GM23338 (cell line): ENCODE data around the gene KCNB1. TPM values are rescaled to one million over a fixed set of nuclear protein-coding genes. Genes with fewer than 3 reads are reported as not detected.

Source experiments
- ATAC-seq: fragments of 200-7000 bp; cut with Tn5 transposase; 3 replicates; pipeline ENCODE4 v1.9.1; 2020
- DNase-seq: peaks from one replicate; pipeline ENCODE4 v3.0.0-alpha.2; 2015; ENCODE audit warnings: low spot score
- H2AFZ ChIP-seq: fragments of 200-600 bp; sonication (generic); 2 replicates; pipeline ENCODE4 v1.8.0; 2016; ENCODE audit warnings: antibody characterized with exemption, mild to moderate bottlenecking, moderate library complexity
- H3F3A ChIP-seq: fragments of 200-600 bp; sonication (generic); replicated peaks from 2 replicates; pipeline ENCODE4 v1.8.0; 2017; ENCODE audit warnings: antibody characterized with exemption, mixed run types, low read depth
- H3K27ac ChIP-seq: fragments of 200-600 bp; sonication (generic); 2 replicates; pipeline ENCODE4 v1.6.1; 2016; ENCODE audit warnings: low read depth
- H3K27me3 ChIP-seq: fragments of 200-600 bp; sonication (generic); 2 replicates; pipeline ENCODE4 v1.8.0; 2016; ENCODE audit warnings: mild to moderate bottlenecking, mixed run types, moderate library complexity; ENCODE audit not compliant: insufficient read depth
- H3K36me3 ChIP-seq: fragments of 200-600 bp; sonication (generic); 2 replicates; pipeline ENCODE4 v1.8.0; 2016; ENCODE audit warnings: mild to moderate bottlenecking; ENCODE audit not compliant: insufficient read depth
- H3K4me1 ChIP-seq: fragments of 200-600 bp; sonication (generic); 2 replicates; pipeline ENCODE4 v1.8.0; 2016; ENCODE audit warnings: mild to moderate bottlenecking, moderate library complexity; ENCODE audit not compliant: insufficient read depth
- H3K4me2 ChIP-seq: fragments of 200-600 bp; sonication (generic); 2 replicates; pipeline ENCODE4 v1.7.1; 2017; ENCODE audit warnings: mixed run types
- H3K4me3 ChIP-seq: fragments of 200-600 bp; sonication (generic); 2 replicates; pipeline ENCODE4 v1.6.1; 2016; ENCODE audit warnings: mixed run types
- H3K79me2 ChIP-seq: fragments of 200-600 bp; sonication (generic); replicated peaks from 2 replicates; pipeline ENCODE4 v1.8.0; 2017; ENCODE audit warnings: mild to moderate bottlenecking; ENCODE audit not compliant: insufficient read depth
- H3K9me2 ChIP-seq: fragments of 200-600 bp; sonication (generic); 2 replicates; pipeline ENCODE4 v1.8.0; 2017; ENCODE audit not compliant: insufficient read depth
- H4K20me1 ChIP-seq: fragments of 200-600 bp; sonication (generic); replicated peaks from 2 replicates; pipeline ENCODE4 v1.8.0; 2017; ENCODE audit warnings: mild to moderate bottlenecking; ENCODE audit not compliant: insufficient read depth
- H3K27ac Mint-ChIP-seq: 2 replicates; pipeline ENCODE4 v1.8.0; 2020; ENCODE audit warnings: inconsistent platforms, mild to moderate bottlenecking, moderate library complexity, mixed read lengths
- H3K27me3 Mint-ChIP-seq: 3 replicates; pipeline ENCODE4 v1.8.0; 2022; ENCODE audit warnings: low read depth, mild to moderate bottlenecking, moderate library complexity, mixed read lengths, inconsistent platforms; ENCODE audit not compliant: insufficient read depth, poor library complexity
- H3K36me3 Mint-ChIP-seq: 3 replicates; pipeline ENCODE4 v1.8.0; 2021; ENCODE audit warnings: low read depth, mild to moderate bottlenecking, inconsistent platforms, moderate library complexity, mixed read lengths
- H3K4me1 Mint-ChIP-seq: 3 replicates; pipeline ENCODE4 v1.8.0; 2020; ENCODE audit warnings: mild to moderate bottlenecking, inconsistent platforms, mixed read lengths
- H3K4me3 Mint-ChIP-seq: 3 replicates; pipeline ENCODE4 v1.8.0; 2021; ENCODE audit warnings: moderate library complexity, mild to moderate bottlenecking, inconsistent platforms, mixed read lengths
- H3K9me3 Mint-ChIP-seq: 3 replicates; pipeline ENCODE4 v1.8.0; 2020; ENCODE audit warnings: moderate library complexity, mild to moderate bottlenecking, inconsistent platforms, mixed read lengths
- CREB1 ChIP-seq: fragments of 250-450 bp; sonication (Bioruptor Pico); IDR thresholded peaks from 2 replicates; pipeline ENCODE4 v1.5.0; 2020; ENCODE audit warnings: low read depth, mild to moderate bottlenecking, moderate library complexity
- CTCF ChIP-seq, 2 experiments: fragments of 200-600 bp in 1 of 2; sonication (generic) in 1 of 2; conservative IDR thresholded peaks; 2 replicates each; pipeline versions ENCODE4 v1.5.1 to v1.6.1; 2016 to 2017; ENCODE audit warnings: antibody characterized with exemption in 2 of 2, low read depth in 2 of 2, mild to moderate bottlenecking in 2 of 2, moderate library complexity in 1 of 2
- ETS1 ChIP-seq: IDR thresholded peaks from 2 replicates; pipeline ENCODE4 v1.6.1; 2016; ENCODE audit warnings: antibody characterized with exemption
- EZH2 ChIP-seq: fragments of 200-600 bp; sonication (generic); IDR thresholded peaks from one replicate; pipeline ENCODE4 v1.8.0; 2017; ENCODE audit warnings: antibody characterized with exemption, mild to moderate bottlenecking, low read depth; ENCODE audit not compliant: unreplicated experiment
- EZH2phosphoT487 ChIP-seq: fragments of 200-600 bp; sonication (generic); IDR thresholded peaks from one replicate; pipeline ENCODE4 v1.8.1; 2018; ENCODE audit warnings: antibody characterized with exemption; ENCODE audit not compliant: unreplicated experiment
- JUNB ChIP-seq: IDR thresholded peaks from one replicate; pipeline ENCODE4 v1.6.1; 2016; ENCODE audit warnings: antibody characterized with exemption; ENCODE audit not compliant: unreplicated experiment
- NANOG ChIP-seq: IDR thresholded peaks from 2 replicates; pipeline ENCODE4 v1.6.1; 2016; ENCODE audit warnings: antibody characterized with exemption, borderline replicate concordance
- POLR2AphosphoS5 ChIP-seq: IDR thresholded peaks from 2 replicates; pipeline ENCODE4 v1.6.1; 2016; ENCODE audit warnings: antibody characterized with exemption, low read depth
- REST ChIP-seq: IDR thresholded peaks from one replicate; pipeline ENCODE4 v1.6.1; 2018; ENCODE audit warnings: antibody characterized with exemption; ENCODE audit not compliant: unreplicated experiment
- STAT1 ChIP-seq: IDR thresholded peaks from one replicate; pipeline ENCODE4 v1.6.1; 2016; ENCODE audit warnings: antibody characterized with exemption; ENCODE audit not compliant: unreplicated experiment
- ZNF114 ChIP-seq: fragments of 250-450 bp; sonication (Bioruptor Pico); IDR thresholded peaks from 2 replicates; pipeline ENCODE4 v1.5.0; 2020; ENCODE audit warnings: mild to moderate bottlenecking, moderate library complexity
- ZNF331 ChIP-seq: fragments of 250-450 bp; sonication (Bioruptor Pico); IDR thresholded peaks from 2 replicates; pipeline ENCODE4 v1.5.0; 2020; ENCODE audit warnings: low read depth, mild to moderate bottlenecking, moderate library complexity
- ZNF462 ChIP-seq: fragments of 250-450 bp; sonication (Bioruptor Pico); IDR thresholded peaks from 2 replicates; pipeline ENCODE4 v1.5.0; 2020; ENCODE audit warnings: mild to moderate bottlenecking, moderate library complexity
- polyA plus RNA-seq: library from polyadenylated mRNA; unstranded; fragments of >200 nt; fragmentation: Nextera tagmentation; extraction: Ambion mirVana; gene quantifications from 2 replicates; pipeline ENCODE4 v1.2.1, GENCODE V29; 2016
- total RNA-seq: library from RNA; depleted of rRNA; stranded (reverse); fragments of >200 nt; shearing (Covaris generic); gene quantifications from 2 replicates; pipeline ENCODE4 v1.2.3, GENCODE V29; 2014

The KCNB1 gene
- total and polyA plus RNA-seq, 2 experiments from 2014 or later: 0.28 to 0.29 TPM

- no peaks in the 10 kb centered on the region for H4K20me1 ChIP-seq
- Mint-ChIP-seq H3K36me3 (no peaks in the 10 kb centered on the region), H3K27me3 (peaks cover 6% of the 10 kb centered on the region), H3K9me3 (no peaks in the 10 kb centered on the region), H3K4me1 (no peaks in the 10 kb centered on the region; the same call in 2 of the 3 replicates), H3K4me3 (no peak overlapping the region), H3K27ac (no peak overlapping the region)
- no peaks in the 10 kb centered on the region for H3K9me2 ChIP-seq
- no peak for DNase-seq
- H3K27ac ChIP-seq: no peak overlapping the region
- no peaks in the 10 kb centered on the region for H3K36me3 ChIP-seq
- no peak overlapping the region for H3K4me3 ChIP-seq
- no peaks in the 10 kb centered on the region for H3F3A ChIP-seq
- no peak for ATAC-seq
- no peaks in the 10 kb centered on the region for H3K27me3 ChIP-seq
- TF ChIP-seq EZH2 (no peak), ZNF114 (no peak), CREB1 (CRISPR knock-in tag) (no peak), ZNF462 (CRISPR knock-in tag) (no peak), NANOG (no peak), STAT1 (no peak), REST (no peak), CTCF (conservative IDR thresholded peaks at IDR 0.05; ENCODE audit: low read depth in 2 of 2) (no peak), POLR2AphosphoS5 (no peak), ETS1 (no peak), ZNF331 (CRISPR knock-in tag) (no peak), EZH2phosphoT487 (no peak), JUNB (no peak)
- no peak overlapping the region for H3K4me2 ChIP-seq
- no peak overlapping the region for H2AFZ ChIP-seq
- no peaks in the 10 kb centered on the region for H3K4me1 ChIP-seq
- no peaks in the 10 kb centered on the region for H3K79me2 ChIP-seq
These were observed 25.8 kb downstream of the KCNB1 start for GRCh38 chr20:49456646-49457045.
